Hepatocyte (in vitro differentiated cells): ENCODE data around the gene EPHA1. TPM values are rescaled to one million over a fixed set of nuclear protein-coding genes. Genes with fewer than 3 reads are reported as not detected.

Experiments used
- DNase-seq: peaks from one replicate; pipeline ENCODE4 v3.0.0-alpha.2; 2016; ENCODE audit warnings: low spot score
- H2AFZ ChIP-seq: fragments of 200-600 bp; sonication (generic); 2 replicates; pipeline ENCODE4 v1.6.0; 2016; ENCODE audit warnings: antibody characterized with exemption, mild to moderate bottlenecking
- H3K27ac ChIP-seq: fragments of 200-600 bp; sonication (generic); 2 replicates; pipeline ENCODE4 v1.5.1; 2016; ENCODE audit warnings: mild to moderate bottlenecking
- H3K27me3 ChIP-seq: fragments of 200-600 bp; sonication (generic); 2 replicates; pipeline ENCODE4 v1.6.1; 2016
- H3K36me3 ChIP-seq: fragments of 200-600 bp; sonication (generic); replicated peaks from 2 replicates; pipeline ENCODE4 v1.5.1; 2016; ENCODE audit warnings: low read depth; ENCODE audit not compliant: insufficient read depth
- H3K4me1 ChIP-seq: fragments of 200-600 bp; sonication (generic); 2 replicates; pipeline ENCODE4 v1.5.1; 2016; ENCODE audit warnings: mild to moderate bottlenecking, moderate library complexity; ENCODE audit not compliant: insufficient read depth
- H3K4me2 ChIP-seq: fragments of 200-600 bp; sonication (generic); 2 replicates; pipeline ENCODE4 v1.6.0; 2016
- H3K4me3 ChIP-seq: fragments of 200-600 bp; sonication (generic); 2 replicates; pipeline ENCODE4 v1.5.1; 2016; ENCODE audit warnings: mild to moderate bottlenecking
- H3K79me2 ChIP-seq: fragments of 200-600 bp; sonication (generic); 2 replicates; pipeline ENCODE4 v1.6.0; 2017; ENCODE audit warnings: mild to moderate bottlenecking
- H3K9me2 ChIP-seq: fragments of 200-600 bp; sonication (generic); replicated peaks from 2 replicates; pipeline ENCODE4 v1.6.0; 2017; ENCODE audit warnings: mild to moderate bottlenecking; ENCODE audit not compliant: insufficient read depth
- H3K9me3 ChIP-seq: fragments of 200-600 bp; sonication (generic); 2 replicates; pipeline ENCODE4 v1.5.1; 2016; ENCODE audit warnings: low read depth, mild to moderate bottlenecking
- H4K20me1 ChIP-seq: fragments of 200-600 bp; sonication (generic); 2 replicates; pipeline ENCODE4 v1.6.0; 2016; ENCODE audit warnings: mild to moderate bottlenecking; ENCODE audit not compliant: insufficient read depth, poor library complexity, severe bottlenecking
- CTCF ChIP-seq: fragments of 200-600 bp; sonication (generic); IDR thresholded peaks from 2 replicates; pipeline ENCODE4 v1.5.1; 2016; ENCODE audit warnings: antibody characterized with exemption, mild to moderate bottlenecking; ENCODE audit not compliant: poor library complexity
- EZH2 ChIP-seq: fragments of 200-600 bp; sonication (generic); IDR thresholded peaks from 2 replicates; pipeline ENCODE4 v1.6.1; 2016; ENCODE audit warnings: antibody characterized with exemption, mild to moderate bottlenecking, borderline replicate concordance
- EZH2phosphoT487 ChIP-seq: fragments of 200-600 bp; sonication (generic); IDR thresholded peaks from one replicate; pipeline ENCODE4 v1.6.1; 2018; ENCODE audit warnings: antibody characterized with exemption, mild to moderate bottlenecking, low read depth, moderate library complexity; ENCODE audit not compliant: unreplicated experiment, severe bottlenecking
- WGBS: methylation state at CpG from one replicate; pipeline ENCODE4 v1.1.6; 2016; ENCODE audit warnings: low lambda C conversion rate; ENCODE audit errors: missing lambda C conversion rate; 5-methylcytosine and 5-hydroxymethylcytosine counted together
- polyA plus RNA-seq: library from polyadenylated mRNA; unstranded; fragments of >200 nt; fragmentation: Nextera tagmentation; extraction: Ambion mirVana; gene quantifications from 2 replicates; pipeline ENCODE4 v1.2.1, GENCODE V29; 2016
- total RNA-seq: library from RNA; depleted of rRNA; stranded (reverse); fragments of >200 nt; gene quantifications from 2 replicates; pipeline ENCODE4 v1.2.3, GENCODE V29; 2014

The EPHA1 gene
- total and polyA plus RNA-seq, 2 experiments from 2014 or later: 34.2 to 42.9 TPM

- H2AFZ ChIP-seq: no peak within 1 kb of the TSS
- H3K27ac ChIP-seq: no peak within 1 kb of the TSS
- H3K36me3 ChIP-seq: no peaks in the 10 kb centered on the region
- no peaks in the 10 kb centered on the region for H3K9me3 ChIP-seq
- no peaks in the 10 kb centered on the region for H3K79me2 ChIP-seq
- no peaks in the 10 kb centered on the region for H3K4me1 ChIP-seq
- no peaks in the 10 kb centered on the region for H4K20me1 ChIP-seq
- no peak for DNase-seq
- H3K27me3 ChIP-seq: no peaks in the 10 kb centered on the region
- no peak within 1 kb of the TSS for H3K4me2 ChIP-seq
- H3K4me3 ChIP-seq: no peak within 1 kb of the TSS
- H3K9me2 ChIP-seq: no peaks in the 10 kb centered on the region
- WGBS: 82% methylated on average over 4 of the region's 4 CpGs
- TF ChIP-seq EZH2: no peak
- no peak for TF ChIP-seq CTCF
- no peak for TF ChIP-seq EZH2phosphoT487
Measured at GRCh38 chr7:143443153-143443552, 34.5 kb upstream of the EPHA1 start, which contains the start of gene TAS2R60. TAS2R60 (plus strand) TSS chr7:143443453; CDS start chr7:143443453, 0 bp downstream.

GRCh38 chr7:143439866-143440265 lies 31.2 kb upstream of the EPHA1 start:
- no peak for TF ChIP-seq EZH2phosphoT487
- no peak for TF ChIP-seq CTCF
- TF ChIP-seq EZH2: no peak
- H3K4me2 ChIP-seq: no peak overlapping the region
- H3K36me3 ChIP-seq: no peaks in the 10 kb centered on the region
- no peak overlapping the region for H3K27ac ChIP-seq
- H3K79me2 ChIP-seq: no peaks in the 10 kb centered on the region
- H2AFZ ChIP-seq: no peak overlapping the region
- H3K4me1 ChIP-seq: no peaks in the 10 kb centered on the region
- H4K20me1 ChIP-seq: no peaks in the 10 kb centered on the region
- H3K4me3 ChIP-seq: no peak overlapping the region
- H3K9me2 ChIP-seq: no peaks in the 10 kb centered on the region
- no peak for DNase-seq
- H3K27me3 ChIP-seq: no peaks in the 10 kb centered on the region
- no peaks in the 10 kb centered on the region for H3K9me3 ChIP-seq
- 98% methylated on average over 2 of the region's 2 CpGs for WGBS

- H3K4me1 ChIP-seq: no peaks in the 10 kb centered on the region
- DNase-seq: no peak
- no peaks in the 10 kb centered on the region for H3K36me3 ChIP-seq
- TF ChIP-seq CTCF (no peak), EZH2 (no peak), EZH2phosphoT487 (no peak)
- H3K27ac ChIP-seq: no peak overlapping the region
- no peaks in the 10 kb centered on the region for H4K20me1 ChIP-seq
- H3K9me3 ChIP-seq: no peaks in the 10 kb centered on the region
- H3K9me2 ChIP-seq: no peaks in the 10 kb centered on the region
- no peak overlapping the region for H3K4me2 ChIP-seq
- WGBS: 82% methylated on average over 4 of the region's 4 CpGs
- no peak overlapping the region for H2AFZ ChIP-seq
- H3K79me2 ChIP-seq: no peaks in the 10 kb centered on the region
- H3K27me3 ChIP-seq: no peaks in the 10 kb centered on the region
- no peak overlapping the region for H3K4me3 ChIP-seq
Measured at GRCh38 chr7:143437578-143437977, 28.9 kb upstream of the EPHA1 start.
